Pancreas (tissue), 10 donors: ENCODE data around the gene PAPOLG. TPM values are rescaled to one million over a fixed set of nuclear protein-coding genes. Genes with fewer than 3 reads are reported as not detected.

Experiments
- ATAC-seq, 4 donors: fragments of 200-7000 bp; cut with Tn5 transposase; one replicate each; pipeline versions ENCODE4 v1.8.0 to v1.9.1; 2020; ENCODE audit warnings: mild to moderate bottlenecking in 4 of 4, moderate library complexity in 4 of 4
- DNase-seq, 6 donors: peaks; one replicate each; pipeline ENCODE4 v3.0.0-alpha.2; 2020
- FAIRE-seq: peaks from 2 replicates; lab custom pipeline; 2012; peaks lifted over from hg19 to GRCh38; lab: Jason Lieb, UNC
- H3K27ac ChIP-seq, 4 donors: fragments of 200-600 bp; sonication (generic); 1 replicate in 3 of 4; 2 replicates in 1 of 4; pipeline versions ENCODE4 v1.5.0 to v1.8.0; 2020
- H3K27me3 ChIP-seq, 4 donors: fragments of 200-600 bp; one replicate each; pipeline ENCODE4 v1.8.0; 2021
- H3K36me3 ChIP-seq, 3 donors: fragments of 200-600 bp; sonication (generic) in 1 of 3; one replicate each; pipeline versions ENCODE4 v1.5.0 to v1.8.0; 2020 to 2021
- H3K4me1 ChIP-seq, 3 donors: fragments of 200-600 bp; one replicate each; pipeline ENCODE4 v1.8.0; 2021
- H3K4me3 ChIP-seq, 4 donors: fragments of 200-600 bp; sonication (generic) in 2 of 4; one replicate each; pipeline versions ENCODE4 v1.5.0 to v1.8.0; 2020 to 2021
- H3K9me3 ChIP-seq, 4 donors: fragments of 200-600 bp; one replicate each; pipeline ENCODE4 v1.8.0; 2021
- CTCF ChIP-seq, 4 donors: fragments of 200-600 bp; sonication (generic) in 3 of 4; IDR thresholded peaks; one replicate each; pipeline versions ENCODE4 v1.5.0 to v1.8.0; 2021; ENCODE audit warnings: antibody characterized with exemption in 4 of 4
- WGBS, 2 donors: extraction: QIAGEN DNeasy Blood & Tissue Kit; methylation state at CpG; one replicate each; pipeline ENCODE4 v1.1.7; 2013; 5-methylcytosine and 5-hydroxymethylcytosine counted together
- intact Hi-C, 3 donors: fragments of 100-400 bp; cut with DNase I; formaldehyde crosslinking; loops; one replicate each; pipeline versions ENCODE4 v1.11.1 to v1.14.2; 2022
- polyA plus RNA-seq, 2 donors: library from polyadenylated mRNA; stranded (reverse); fragments of 200-250 nt; gene quantifications; one replicate each; pipeline ENCODE4 v1.2.3, GENCODE V29; 2013
- total RNA-seq, 6 donors: library from RNA; stranded (reverse); fragmentation: NEBNext Ultra II Directional in 4 of 6; extraction: Animal tissue kit (Norgen Biotek cat#: 25700) in 4 of 6; gene quantifications; one replicate each; pipeline versions ENCODE4 v1.2.1 to v1.2.4, GENCODE V29; 2021 to 2023
- donor health status: healthy with polysubstance abuse.
- donor health status: DM: no; HTN: no; CAD: no; lungs with moderate emphysema.
- donor health status: DM: no; HTN: no; CAD: no.
- donor health status: control.
- donor health status: control.
- donor health status: Bipolar disorder and iron deficiency.
- donor health status: DM: yes; HTN: yes; CAD: no.
- donor health status: DM: no; HTN: no; CAD: no.
- donor health status: DM: no; HTN: no; CAD: no.
- donor health status: DM: yes; HTN: yes; CAD: no.

PAPOLG gene
- total and polyA plus RNA-seq, 8 donors: 2.2 to 8.7 (median 3.7) TPM

GRCh38 chr2:60745330-60745729 is 10.7 kb upstream of the PAPOLG start:
- no peaks in the 10 kb centered on the region for H3K27me3 ChIP-seq
- no peak for DNase-seq
- 83 to 85% methylated on average over 5 of the region's 5 CpGs for WGBS, 2 donors
- intact Hi-C loops: no loop called here
- no peak for ATAC-seq
- TF ChIP-seq CTCF (IDR thresholded peaks at IDR 0.05): no peak
- no peak for FAIRE-seq
- no peaks in the 10 kb centered on the region for H3K4me1 ChIP-seq
- no peaks in the 10 kb centered on the region for H3K36me3 ChIP-seq
- no peak overlapping the region for H3K27ac ChIP-seq
- no peak overlapping the region for H3K4me3 ChIP-seq
- no peaks in the 10 kb centered on the region for H3K9me3 ChIP-seq

- Histone ChIP-seq H3K9me3 (no peaks in the 10 kb centered on the region), H3K27ac (no peak overlapping the region), H3K4me3 (no peak overlapping the region), H3K4me1 (no peaks in the 10 kb centered on the region), H3K27me3 (no peaks in the 10 kb centered on the region), H3K36me3 (no peaks in the 10 kb centered on the region)
- no peak for DNase-seq
- ATAC-seq: no peak
- TF ChIP-seq CTCF (IDR thresholded peaks at IDR 0.05): no peak
- FAIRE-seq: no peak
- WGBS, 2 donors: 82 to 86% methylated on average over 7 of the region's 7 CpGs
- intact Hi-C loops: no loop called here
Measured at GRCh38 chr2:60745761-60746160, 10.3 kb upstream of the PAPOLG start.

GRCh38 chr2:60746318-60746717 is 9.8 kb upstream of the PAPOLG start:
- Histone ChIP-seq H3K4me1 (no peaks in the 10 kb centered on the region), H3K27ac (no peak overlapping the region), H3K27me3 (no peaks in the 10 kb centered on the region), H3K9me3 (no peaks in the 10 kb centered on the region), H3K36me3 (no peaks in the 10 kb centered on the region), H3K4me3 (no peak overlapping the region)
- TF ChIP-seq CTCF (IDR thresholded peaks at IDR 0.05): no peak
- FAIRE-seq (no peak), DNase-seq (no peak), ATAC-seq (no peak)
- 80 to 85% methylated on average over 8 of the region's 8 CpGs for WGBS, 2 donors
- intact Hi-C loops: no loop called here

- no peak for FAIRE-seq
- peaks cover 7 to 13% (median 12%) of the 10 kb centered on the region in 3 donors for H3K4me1 ChIP-seq
- peaks cover 0 to 36% (median 14%) of the 10 kb centered on the region in 3 donors for H3K36me3 ChIP-seq
- intact Hi-C loops: no loop called here
- no peaks in the 10 kb centered on the region for H3K27me3 ChIP-seq
- TF ChIP-seq CTCF (IDR thresholded peaks at IDR 0.05): no peak
- 52% methylated on average over 1 of the region's 1 CpG for WGBS, 2 donors
- H3K9me3 ChIP-seq: no peaks in the 10 kb centered on the region
- no peak for ATAC-seq
- no peak for DNase-seq
- H3K4me3 ChIP-seq: no peak overlapping the region
- no peak overlapping the region for H3K27ac ChIP-seq
Measured at GRCh38 chr2:60759654-60760053, 3.6 kb downstream of the PAPOLG start.

GRCh38 chr2:60764736-60765534 is 8.9 kb downstream of the PAPOLG start:
- DNase-seq (no peak), ATAC-seq (no peak), FAIRE-seq (no peak)
- Histone ChIP-seq H3K4me3 (no peak overlapping the region), H3K27ac (no peak overlapping the region), H3K4me1 (no peaks in the 10 kb centered on the region), H3K9me3 (no peaks in the 10 kb centered on the region), H3K27me3 (no peaks in the 10 kb centered on the region), H3K36me3 (peaks cover 0 to 50% (median 17%) of the 10 kb centered on the region in 3 donors)
- intact Hi-C loops: no loop called here
- WGBS, 2 donors: 93 to 94% methylated on average over 3 of the region's 3 CpGs
- TF ChIP-seq CTCF (IDR thresholded peaks at IDR 0.05): no peak
